Kidney capillary endothelial cell (primary cell): Measurements from ENCODE around the gene ASRGL1.

Experiments used
- DNase-seq: peaks from one replicate; pipeline ENCODE4 v3.0.0-alpha.2; 2018; ENCODE audit warnings: low spot score

Gene ASRGL1

GRCh38 chr11:62416596-62416995, 79.3 kb downstream of the ASRGL1 start:
- no peak for DNase-seq

- DNase-seq = no peak
These were observed 80.9 kb downstream of the ASRGL1 start for GRCh38 chr11:62418136-62418535.

- no peak for DNase-seq
These were observed 81.5 kb downstream of the ASRGL1 start, which contains the start of gene SCGB1A1 for GRCh38 chr11:62418733-62419132. Gene SCGB1A1, plus strand, starts transcription at chr11:62419033. Its CDS starts 63 bp downstream, at chr11:62419096.

DNA sequence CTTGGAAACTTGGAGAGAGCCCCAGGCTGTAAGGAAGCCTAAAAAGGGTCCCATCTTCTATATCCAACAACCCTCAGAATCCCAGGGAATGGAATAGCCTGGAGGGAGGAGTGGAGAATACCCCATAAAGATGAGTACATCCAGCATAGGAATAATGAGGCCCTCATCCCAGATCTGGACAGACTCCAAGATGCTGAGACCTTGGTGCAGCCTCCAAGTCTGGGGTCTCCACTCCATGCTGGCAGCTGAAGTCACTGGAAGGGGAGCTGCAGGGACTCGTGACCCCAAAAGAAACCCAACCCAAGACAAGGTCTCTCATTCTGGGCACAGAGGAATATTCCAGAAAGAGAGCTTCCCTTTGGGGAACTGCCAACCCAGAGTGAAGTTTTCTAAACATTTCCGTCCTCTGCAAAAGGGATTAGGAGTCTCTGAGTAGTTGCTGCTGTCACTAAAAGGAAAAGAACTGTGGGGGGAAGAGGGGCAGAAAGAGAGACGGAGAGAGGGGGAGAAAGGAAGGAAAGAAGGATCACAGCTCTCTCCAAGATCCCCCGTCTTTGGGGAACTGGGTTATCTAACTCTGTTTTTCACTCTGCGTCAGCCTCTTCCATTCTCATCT, 82.2 kb downstream of the ASRGL1 start:
- no peak for DNase-seq

DNA sequence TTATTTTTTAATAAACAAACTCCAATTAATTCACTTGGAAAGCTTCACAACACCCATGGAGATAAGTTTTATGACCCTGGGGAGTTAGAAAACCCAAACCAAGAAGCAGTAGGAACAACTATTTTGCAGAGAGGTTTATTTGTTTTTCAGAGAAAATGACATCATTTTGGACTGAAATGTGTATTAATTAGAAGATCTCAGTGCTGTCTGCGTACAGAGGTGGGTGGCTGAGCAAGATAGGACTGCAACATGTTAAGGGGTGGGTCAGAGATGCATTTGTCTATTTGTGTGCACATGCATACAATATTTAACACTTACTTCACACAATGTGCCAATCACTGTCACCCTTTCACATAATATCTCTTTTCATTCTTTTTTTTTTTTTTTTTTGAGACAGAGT, 82.7 kb downstream of the ASRGL1 start:
- no peak for DNase-seq

DNA sequence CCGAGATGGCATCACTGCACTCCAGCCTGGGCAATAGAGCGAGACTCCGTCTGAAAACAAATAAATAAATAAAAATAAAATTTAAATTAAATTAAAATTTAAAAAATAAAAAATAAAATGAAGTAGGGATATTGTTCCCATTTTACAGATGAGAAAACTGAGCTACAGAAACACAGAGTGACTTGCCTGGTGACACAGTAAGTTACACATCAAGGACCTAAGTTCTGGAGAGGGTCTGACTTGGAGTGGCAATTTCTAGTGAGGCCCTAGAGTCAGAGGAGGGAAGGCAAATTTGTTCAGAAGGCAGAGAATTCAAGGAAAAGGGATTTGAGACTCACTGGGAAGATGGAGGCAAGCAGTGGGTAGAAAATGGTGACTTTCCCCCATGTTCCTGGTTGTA, 83.6 kb downstream of the ASRGL1 start:
- no peak for DNase-seq

GRCh38 chr11:62421996-62422395, 84.7 kb downstream of the ASRGL1 start:
- no peak for DNase-seq

DNA sequence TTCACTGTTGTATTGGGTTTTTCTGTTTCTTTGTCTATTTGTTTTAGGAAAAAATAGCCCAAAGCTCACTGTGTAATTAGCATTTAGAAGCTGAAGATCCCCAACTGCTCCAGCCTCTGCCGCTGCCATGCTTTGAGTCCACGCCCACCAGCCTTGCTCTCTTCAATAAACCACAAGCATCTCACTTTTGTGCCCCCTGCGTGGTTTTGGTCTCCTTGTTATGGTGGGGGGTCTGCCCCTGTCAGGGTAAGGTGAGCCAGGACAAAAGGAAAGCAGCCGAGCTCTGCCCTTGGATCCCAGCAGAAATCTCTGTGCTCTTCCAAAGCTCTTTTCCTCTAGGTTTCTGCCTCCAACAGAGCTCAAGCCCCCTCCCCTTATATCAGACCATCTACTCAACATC, 85.8 kb downstream of the ASRGL1 start:
- no peak for DNase-seq

GRCh38 chr11:62427630-62428233, 90.5 kb downstream of the ASRGL1 start:
- DNase-seq = no peak

DNA sequence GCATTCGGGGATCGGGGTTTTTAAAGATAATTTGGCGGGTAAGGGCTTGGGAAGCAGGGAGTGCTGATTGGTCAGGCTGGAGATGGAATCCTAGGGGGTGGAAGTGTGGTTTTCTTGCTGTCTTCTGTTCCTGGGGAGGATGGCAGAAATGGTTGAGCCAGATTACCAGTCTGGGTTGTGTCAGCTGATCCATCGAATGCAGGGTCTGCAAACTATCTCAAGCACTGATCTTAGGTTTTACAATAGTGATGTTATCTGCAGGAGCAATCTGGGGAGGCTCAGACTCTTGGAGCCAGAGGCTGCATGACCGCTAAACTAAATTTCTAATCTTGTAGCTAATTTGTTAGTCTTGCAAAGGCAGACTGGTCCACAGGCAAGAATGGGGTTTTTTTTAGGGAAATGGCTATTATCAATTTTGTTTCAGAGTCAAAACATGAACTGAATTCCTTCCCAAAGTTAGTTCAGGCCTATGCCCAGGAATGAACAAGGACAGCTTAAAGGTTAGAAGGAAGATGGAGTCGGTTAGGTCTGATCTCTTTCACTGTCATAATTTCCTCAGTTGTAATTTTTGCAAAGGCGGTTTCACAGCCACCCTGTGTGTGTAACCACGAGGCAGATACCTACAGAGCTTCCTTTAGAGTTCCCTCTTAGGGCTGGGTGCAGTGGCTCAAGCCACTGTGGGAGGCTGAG, 91.8 kb downstream of the ASRGL1 start:
- no peak for DNase-seq

GRCh38 chr11:62430425-62430824, 93.2 kb downstream of the ASRGL1 start:
- DNase-seq = no peak

DNA sequence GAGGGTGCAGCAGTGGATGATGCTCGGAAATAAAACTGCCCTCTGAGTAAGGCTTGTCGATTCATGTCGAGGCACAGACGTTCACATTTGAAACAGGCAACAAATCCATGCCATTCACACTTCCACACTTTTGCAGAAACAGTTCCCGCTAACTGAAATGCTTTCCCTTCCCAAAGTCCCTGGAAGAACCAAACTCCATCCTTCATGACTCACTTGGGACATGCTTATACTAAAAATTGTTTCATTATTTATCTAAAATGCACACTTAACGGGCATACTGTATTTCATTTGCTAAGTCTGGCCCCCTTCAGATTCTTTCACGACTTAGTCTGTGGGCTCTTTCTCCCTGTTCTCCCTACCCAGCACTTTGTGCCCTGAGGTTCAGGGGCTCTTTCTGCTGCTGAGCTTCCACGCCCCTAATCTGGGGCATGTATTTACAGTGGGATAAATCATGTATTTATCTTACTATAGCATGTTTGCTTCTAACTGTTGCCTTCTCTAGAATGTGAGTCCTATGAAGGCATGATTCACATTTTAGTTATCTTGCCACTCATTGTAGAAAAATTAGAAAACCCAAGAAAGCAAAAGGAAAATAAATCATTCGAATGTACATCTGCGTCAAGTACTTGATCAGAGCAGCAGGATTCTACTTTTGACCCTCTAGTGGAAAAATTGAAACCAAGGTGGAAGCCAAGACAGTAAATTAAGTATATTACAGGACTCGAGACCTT, 94.1 kb downstream of the ASRGL1 start:
- no peak for DNase-seq

DNA sequence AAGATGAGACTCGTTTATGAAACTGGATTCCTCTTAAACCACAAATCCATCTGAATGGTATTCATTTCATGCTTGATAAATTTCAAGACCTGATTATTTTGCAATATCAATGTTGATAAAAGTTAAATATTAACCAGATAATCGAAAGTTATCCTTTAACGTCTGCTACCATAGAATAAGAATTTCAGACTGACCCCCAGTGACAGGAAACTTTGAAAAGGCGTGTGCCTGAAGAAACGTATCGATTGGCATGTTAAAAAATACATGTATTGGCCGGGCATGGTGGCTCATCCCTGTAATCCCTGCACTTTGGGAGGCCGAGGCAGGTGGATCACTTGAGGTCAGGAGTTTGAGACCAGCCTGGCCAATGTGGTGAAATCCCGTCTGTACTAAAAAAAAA, 95.4 kb downstream of the ASRGL1 start:
- DNase-seq = no peak

- no peak for DNase-seq
These were observed 96.1 kb downstream of the ASRGL1 start for GRCh38 chr11:62433141-62433903.

DNA sequence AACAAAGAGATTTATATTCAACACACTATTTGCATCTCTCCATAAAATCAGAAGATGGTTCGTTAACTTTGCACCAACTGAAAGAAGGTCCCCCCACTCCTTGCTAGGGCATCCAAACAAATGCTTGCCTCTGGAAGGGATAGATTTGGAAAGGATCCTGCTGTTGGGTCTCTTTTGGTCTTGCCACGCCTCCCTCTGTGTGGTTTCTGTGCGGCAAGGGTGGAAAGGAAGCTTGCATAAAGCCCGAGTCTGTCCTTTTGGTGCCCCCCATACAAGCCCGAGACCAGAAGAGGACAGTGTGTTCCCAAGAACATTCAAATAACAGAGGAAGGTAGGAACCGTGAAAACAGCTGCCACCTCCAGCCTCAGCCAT, 96.6 kb downstream of the ASRGL1 start:
- DNase-seq = no peak

- no peak for DNase-seq
These were observed 98.8 kb downstream of the ASRGL1 start for GRCh38 chr11:62435846-62436660.

DNA sequence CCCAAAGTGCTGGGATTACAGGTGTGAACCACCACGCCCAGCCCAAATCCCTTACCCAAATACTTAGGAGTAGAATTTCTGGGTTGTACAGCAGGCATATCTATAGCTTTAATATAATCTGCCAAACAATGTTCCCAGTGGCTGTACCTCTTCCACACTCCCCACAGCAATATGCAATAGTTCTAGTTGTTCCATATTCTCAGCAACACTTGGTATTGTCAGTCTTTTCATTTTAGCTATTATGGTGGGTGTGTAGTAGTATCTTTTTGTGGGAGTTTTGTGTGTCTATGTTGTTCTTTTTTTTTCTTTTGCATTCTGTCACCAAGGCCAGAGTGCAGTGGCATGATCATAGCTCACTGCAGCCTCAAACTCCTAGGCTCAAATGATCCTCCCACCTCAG, 100.4 kb downstream of the ASRGL1 start:
- DNase-seq = no peak

GRCh38 chr11:62438641-62439040, 101.4 kb downstream of the ASRGL1 start:
- DNase-seq = no peak

- no peak for DNase-seq
These were observed 102.7 kb downstream of the ASRGL1 start for GRCh38 chr11:62439785-62440602.
